Stomach (tissue), 9 donors: ENCODE data around the gene METTL6. TPM values are rescaled to one million over a fixed set of nuclear protein-coding genes. Genes with fewer than 3 reads are reported as not detected.

Source experiments
- DNase-seq, 2 donors: peaks; one replicate each; pipeline versions ENCODE4 v3.0.0 to v3.0.0-alpha.2; 2013 to 2019
- H3K27ac ChIP-seq, 5 donors: fragments of 200-600 bp in 4 of 5; sonication (generic) in 4 of 5; one replicate each; pipeline ENCODE4 v1.5.1; 2013 to 2019; ENCODE audit warnings: mild to moderate bottlenecking in 1 of 5, moderate library complexity in 1 of 5
- H3K27me3 ChIP-seq, 3 donors: fragments of 200-600 bp; sonication (generic); one replicate each; pipeline ENCODE4 v1.5.1; 2017 to 2019; ENCODE audit warnings: mixed run types in 1 of 3
- H3K36me3 ChIP-seq, 4 donors: fragments of 200-600 bp; sonication (generic); 1 replicate in 3 of 4; 2 replicates in 1 of 4; pipeline ENCODE4 v1.5.1; 2016 to 2019
- H3K4me1 ChIP-seq, 4 donors: fragments of 200-600 bp; sonication (generic); one replicate each; pipeline ENCODE4 v1.5.1; 2016 to 2019
- H3K4me3 ChIP-seq, 4 donors: fragments of 200-600 bp; sonication (generic) in 3 of 4; one replicate each; pipeline ENCODE4 v1.5.1; 2016 to 2019; ENCODE audit warnings: mild to moderate bottlenecking in 1 of 4
- H3K9me3 ChIP-seq, 4 donors: fragments of 200-600 bp; sonication (generic); one replicate each; pipeline ENCODE4 v1.5.1; 2016 to 2019
- EP300 ChIP-seq: sonication (generic); formaldehyde crosslinking; IDR thresholded peaks from one replicate; pipeline ENCODE4 v1.6.1; 2017; ENCODE audit warnings: antibody characterized with exemption
- POLR2A ChIP-seq, 4 donors: fragments of 450-650 bp; IDR thresholded peaks; one replicate each; pipeline ENCODE4 v1.6.1; 2016; ENCODE audit warnings: antibody characterized with exemption in 4 of 4, control low read depth in 2 of 4, mild to moderate bottlenecking in 1 of 4, moderate library complexity in 1 of 4
- POLR2AphosphoS5 ChIP-seq, 3 donors: sonication (generic); formaldehyde crosslinking; IDR thresholded peaks; one replicate each; pipeline ENCODE4 v1.6.1; 2016; ENCODE audit warnings: antibody characterized with exemption in 3 of 3
- WGBS, 5 donors: extraction: QIAGEN DNeasy Blood & Tissue Kit in 3 of 5; methylation state at CpG; one replicate each; pipeline versions ENCODE4 v1.1.5 to v1.1.7; 2013 to 2018; 5-methylcytosine and 5-hydroxymethylcytosine counted together
- intact Hi-C: fragments of 100-400 bp; cut with DNase I; formaldehyde crosslinking; loops from one replicate; pipeline ENCODE4 v1.15.1; 2023; ENCODE audit warnings: low total_unique reads
- polyA plus RNA-seq, 3 donors: library from polyadenylated mRNA; stranded (reverse); fragments of 200-250 nt; gene quantifications; one replicate each; pipeline ENCODE4 v1.2.3, GENCODE V29; 2013
- total RNA-seq, 5 donors: library from RNA; depleted of rRNA; stranded (reverse); fragments of >200 nt; gene quantifications; one replicate each; pipeline versions ENCODE4 v1.1.0 to v1.2.3, GENCODE V29; 2014 to 2016
- TF ChIP-seq, protein P1 (sequence below), 7 experiments: fragments of 450-650 bp in 4 of 7; fragments of 200-600 bp in 3 of 7; sonication (generic) in 3 of 7; IDR thresholded peaks; one replicate each; pipeline ENCODE4 v1.5.1; 2016 to 2019; ENCODE audit warnings: antibody characterized with exemption in 7 of 7, control low read depth in 2 of 7, mild to moderate bottlenecking in 1 of 7
- donor health status: healthy with polysubstance abuse.
- donor health status: Bipolar disorder and iron deficiency.
- donor health status: healthy.

Gene METTL6
- total and polyA plus RNA-seq, 8 donors, result 0.29 to 35.8 (median 6.9) TPM

DNA sequence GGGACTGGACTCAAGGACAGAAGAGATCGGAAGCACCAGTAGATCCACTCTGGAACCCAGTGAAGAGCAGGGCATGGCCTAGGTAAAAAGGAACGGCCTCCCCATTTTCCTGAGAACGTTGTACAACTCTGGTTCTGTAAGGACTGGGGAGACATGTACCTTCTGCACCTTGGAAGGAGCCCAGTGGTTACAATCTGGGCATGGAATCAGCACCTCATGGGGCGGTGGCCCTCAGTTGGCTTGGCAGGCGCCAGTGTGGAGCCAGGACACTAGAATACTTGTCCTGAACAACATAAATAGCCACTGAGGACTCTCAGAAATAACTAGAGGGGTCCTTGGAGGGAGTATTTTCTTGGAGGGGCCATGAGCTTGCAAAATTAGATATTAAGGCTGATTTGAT is 25.6 kb upstream of the METTL6 start:
- Histone ChIP-seq H3K4me1 (no peaks in the 10 kb centered on the region), H3K27me3 (no peaks in the 10 kb centered on the region), H3K36me3 (peaks cover 0 to 57% (median 21%) of the 10 kb centered on the region in 4 donors), H3K27ac (no peak overlapping the region), H3K9me3 (no peaks in the 10 kb centered on the region), H3K4me3 (no peak overlapping the region)
- no peak for TF ChIP-seq POLR2A (IDR thresholded peaks at IDR 0.05)
- TF ChIP-seq EP300, result no peak
- TF ChIP-seq, protein P1, sequence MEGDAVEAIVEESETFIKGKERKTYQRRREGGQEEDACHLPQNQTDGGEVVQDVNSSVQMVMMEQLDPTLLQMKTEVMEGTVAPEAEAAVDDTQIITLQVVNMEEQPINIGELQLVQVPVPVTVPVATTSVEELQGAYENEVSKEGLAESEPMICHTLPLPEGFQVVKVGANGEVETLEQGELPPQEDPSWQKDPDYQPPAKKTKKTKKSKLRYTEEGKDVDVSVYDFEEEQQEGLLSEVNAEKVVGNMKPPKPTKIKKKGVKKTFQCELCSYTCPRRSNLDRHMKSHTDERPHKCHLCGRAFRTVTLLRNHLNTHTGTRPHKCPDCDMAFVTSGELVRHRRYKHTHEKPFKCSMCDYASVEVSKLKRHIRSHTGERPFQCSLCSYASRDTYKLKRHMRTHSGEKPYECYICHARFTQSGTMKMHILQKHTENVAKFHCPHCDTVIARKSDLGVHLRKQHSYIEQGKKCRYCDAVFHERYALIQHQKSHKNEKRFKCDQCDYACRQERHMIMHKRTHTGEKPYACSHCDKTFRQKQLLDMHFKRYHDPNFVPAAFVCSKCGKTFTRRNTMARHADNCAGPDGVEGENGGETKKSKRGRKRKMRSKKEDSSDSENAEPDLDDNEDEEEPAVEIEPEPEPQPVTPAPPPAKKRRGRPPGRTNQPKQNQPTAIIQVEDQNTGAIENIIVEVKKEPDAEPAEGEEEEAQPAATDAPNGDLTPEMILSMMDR (IDR thresholded peaks at IDR 0.05), result no peak
- TF ChIP-seq POLR2AphosphoS5 (IDR thresholded peaks at IDR 0.05), result no peak
- DNase-seq, result no peak
- intact Hi-C loops, result no loop called here
- 88 to 95% (median 93%) methylated on average over 5 of the region's 5 CpGs for WGBS, 5 donors

DNA sequence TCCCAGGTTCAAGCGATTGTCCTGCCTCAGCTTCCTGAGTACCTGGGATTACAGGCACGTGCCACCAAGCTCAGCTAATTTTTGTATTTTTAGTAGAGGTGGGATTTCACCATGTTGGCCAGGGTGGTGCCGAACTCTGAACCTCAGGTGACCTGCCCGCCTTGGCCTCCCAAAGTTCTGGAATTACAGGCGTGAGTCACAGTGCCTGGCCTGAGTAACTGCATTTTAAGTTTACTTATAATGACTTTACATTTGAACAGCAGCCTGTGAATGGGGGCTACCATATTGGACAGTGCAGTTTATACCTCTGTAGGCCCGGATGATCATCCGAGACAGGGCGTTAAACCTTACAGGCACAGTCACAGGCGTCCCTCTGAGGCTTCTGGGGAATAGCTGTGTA is 24.8 kb upstream of the METTL6 start:
- no peaks in the 10 kb centered on the region for H3K9me3 ChIP-seq
- 84 to 93% (median 89%) methylated on average over 9 of the region's 9 CpGs for WGBS, 5 donors
- H3K36me3 ChIP-seq, result peaks cover 0 to 57% (median 21%) of the 10 kb centered on the region in 4 donors
- H3K4me1 ChIP-seq, result no peaks in the 10 kb centered on the region
- TF ChIP-seq, protein P1 (IDR thresholded peaks at IDR 0.05), result no peak
- TF ChIP-seq POLR2A (IDR thresholded peaks at IDR 0.05) (no peak), EP300 (no peak), POLR2AphosphoS5 (IDR thresholded peaks at IDR 0.05) (no peak)
- H3K27ac ChIP-seq, result no peak overlapping the region
- no peak overlapping the region for H3K4me3 ChIP-seq
- intact Hi-C loops, result no loop called here
- no peak for DNase-seq
- H3K27me3 ChIP-seq, result no peaks in the 10 kb centered on the region

DNA sequence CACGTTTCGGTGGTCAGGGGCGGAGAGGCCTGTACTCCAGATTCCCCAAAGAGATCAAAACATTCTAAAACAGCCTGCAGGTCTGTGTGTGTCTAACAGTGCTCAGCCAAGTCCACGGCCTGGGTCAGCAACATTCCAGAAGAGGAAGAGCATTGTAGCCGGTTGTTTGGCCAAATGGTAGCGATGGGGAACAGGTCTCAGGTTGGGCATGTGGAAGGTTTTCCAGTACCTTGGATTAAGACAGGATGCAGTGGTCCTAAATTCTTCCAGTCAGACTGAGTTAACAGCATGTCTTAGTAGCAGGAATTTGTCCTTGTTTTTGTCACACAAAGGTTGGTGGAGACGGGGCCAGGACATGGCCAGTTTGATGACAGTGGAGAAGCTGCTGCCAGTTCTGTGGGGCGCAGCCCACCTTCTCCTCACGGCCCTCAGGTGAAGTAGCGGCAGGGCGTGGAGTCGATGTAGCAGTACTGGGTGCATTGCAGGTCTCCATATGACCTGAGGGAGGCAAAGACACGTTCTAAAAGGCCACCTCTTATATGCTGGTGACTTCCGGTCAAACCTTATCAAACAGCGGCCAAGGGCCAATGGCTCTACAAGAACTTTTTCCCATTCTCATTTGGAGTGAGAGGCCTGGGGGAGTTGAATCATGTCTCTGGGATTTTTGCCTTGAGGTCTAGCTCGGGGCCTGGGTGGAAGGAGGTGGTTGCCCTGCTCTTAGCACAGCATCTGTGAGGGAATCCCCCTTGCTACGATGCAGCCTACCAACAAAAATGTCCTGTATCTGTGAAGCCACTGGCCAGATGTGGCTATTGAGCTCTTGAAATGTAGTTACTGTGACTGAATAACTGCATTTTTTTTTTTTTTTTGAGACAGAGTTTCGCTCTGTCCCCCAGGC is 24.1 kb upstream of the METTL6 start:
- Histone ChIP-seq H3K27ac (no peak overlapping the region), H3K4me3 (no peak overlapping the region), H3K27me3 (no peaks in the 10 kb centered on the region), H3K4me1 (no peaks in the 10 kb centered on the region), H3K36me3 (peaks cover 0 to 57% (median 21%) of the 10 kb centered on the region in 4 donors), H3K9me3 (no peaks in the 10 kb centered on the region)
- intact Hi-C loops, result no loop called here
- 89 to 94% (median 90%) methylated on average over 18 of the region's 18 CpGs for WGBS, 5 donors
- no peak for DNase-seq
- TF ChIP-seq, protein P1 (IDR thresholded peaks at IDR 0.05), result no peak
- TF ChIP-seq POLR2AphosphoS5 (IDR thresholded peaks at IDR 0.05) (no peak), POLR2A (IDR thresholded peaks at IDR 0.05) (no peak), EP300 (no peak)

- Histone ChIP-seq H3K36me3 (peaks cover 0 to 49% (median 21%) of the 10 kb centered on the region in 4 donors), H3K4me3 (no peak overlapping the region), H3K4me1 (no peaks in the 10 kb centered on the region), H3K27me3 (no peaks in the 10 kb centered on the region), H3K9me3 (no peaks in the 10 kb centered on the region), H3K27ac (no peak overlapping the region)
- intact Hi-C loops, result no loop called here
- TF ChIP-seq EP300, result no peak
- TF ChIP-seq POLR2AphosphoS5 (IDR thresholded peaks at IDR 0.05), result no peak
- TF ChIP-seq POLR2A (IDR thresholded peaks at IDR 0.05), result no peak
- TF ChIP-seq, protein P1 (IDR thresholded peaks at IDR 0.05), result no peak
- WGBS, 5 donors, result 86 to 95% (median 93%) methylated on average over 12 of the region's 12 CpGs
- no peak for DNase-seq
Measured at GRCh38 chr3:15450438-15451215, 23.3 kb upstream of the METTL6 start.
